Stomach (tissue), 9 donors: ENCODE measurements around the gene CELSR1. TPM values are rescaled to one million over a fixed set of nuclear protein-coding genes. Genes with fewer than 3 reads are reported as not detected.
"Not testable (repeated sequence)": the region's sequence is repeated elsewhere in the genome, so short reads cannot be mapped to it uniquely, and the experiment has no call there.

Experiments used
- DNase-seq, 2 donors: peaks; one replicate each; pipeline versions ENCODE4 v3.0.0 to v3.0.0-alpha.2; 2013 to 2019
- H3K27ac ChIP-seq, 5 donors: fragments of 200-600 bp in 4 of 5; sonication (generic) in 4 of 5; one replicate each; pipeline ENCODE4 v1.5.1; 2013 to 2019; ENCODE audit warnings: mild to moderate bottlenecking in 1 of 5, moderate library complexity in 1 of 5
- H3K27me3 ChIP-seq, 3 donors: fragments of 200-600 bp; sonication (generic); one replicate each; pipeline ENCODE4 v1.5.1; 2017 to 2019; ENCODE audit warnings: mixed run types in 1 of 3
- H3K36me3 ChIP-seq, 4 donors: fragments of 200-600 bp; sonication (generic); 1 replicate in 3 of 4; 2 replicates in 1 of 4; pipeline ENCODE4 v1.5.1; 2016 to 2019
- H3K4me1 ChIP-seq, 4 donors: fragments of 200-600 bp; sonication (generic); one replicate each; pipeline ENCODE4 v1.5.1; 2016 to 2019
- H3K4me3 ChIP-seq, 4 donors: fragments of 200-600 bp; sonication (generic) in 3 of 4; one replicate each; pipeline ENCODE4 v1.5.1; 2016 to 2019; ENCODE audit warnings: mild to moderate bottlenecking in 1 of 4
- H3K9me3 ChIP-seq, 4 donors: fragments of 200-600 bp; sonication (generic); one replicate each; pipeline ENCODE4 v1.5.1; 2016 to 2019
- CTCF ChIP-seq, 7 experiments: fragments of 450-650 bp in 4 of 7; fragments of 200-600 bp in 3 of 7; sonication (generic) in 3 of 7; IDR thresholded peaks; one replicate each; pipeline ENCODE4 v1.5.1; 2016 to 2019; ENCODE audit warnings: antibody characterized with exemption in 7 of 7, control low read depth in 2 of 7, mild to moderate bottlenecking in 1 of 7
- EP300 ChIP-seq: sonication (generic); formaldehyde crosslinking; IDR thresholded peaks from one replicate; pipeline ENCODE4 v1.6.1; 2017; ENCODE audit warnings: antibody characterized with exemption
- POLR2A ChIP-seq, 4 donors: fragments of 450-650 bp; IDR thresholded peaks; one replicate each; pipeline ENCODE4 v1.6.1; 2016; ENCODE audit warnings: antibody characterized with exemption in 4 of 4, control low read depth in 2 of 4, mild to moderate bottlenecking in 1 of 4, moderate library complexity in 1 of 4
- POLR2AphosphoS5 ChIP-seq, 3 donors: sonication (generic); formaldehyde crosslinking; IDR thresholded peaks; one replicate each; pipeline ENCODE4 v1.6.1; 2016; ENCODE audit warnings: antibody characterized with exemption in 3 of 3
- WGBS, 5 donors: extraction: QIAGEN DNeasy Blood & Tissue Kit in 3 of 5; methylation state at CpG; one replicate each; pipeline versions ENCODE4 v1.1.5 to v1.1.7; 2013 to 2018; 5-methylcytosine and 5-hydroxymethylcytosine counted together
- intact Hi-C: fragments of 100-400 bp; cut with DNase I; formaldehyde crosslinking; loops from one replicate; pipeline ENCODE4 v1.15.1; 2023; ENCODE audit warnings: low total_unique reads
- polyA plus RNA-seq, 3 donors: library from polyadenylated mRNA; stranded (reverse); fragments of 200-250 nt; gene quantifications; one replicate each; pipeline ENCODE4 v1.2.3, GENCODE V29; 2013
- total RNA-seq, 5 donors: library from RNA; depleted of rRNA; stranded (reverse); fragments of >200 nt; gene quantifications; one replicate each; pipeline versions ENCODE4 v1.1.0 to v1.2.3, GENCODE V29; 2014 to 2016
- donor health status: healthy with polysubstance abuse.
- donor health status: Bipolar disorder and iron deficiency.
- donor health status: healthy.

Gene CELSR1
- total and polyA plus RNA-seq, 8 donors = 0.29 to 78.2 (median 13.4) TPM

GRCh38 chr22:46406791-46407190 is 130.6 kb downstream of the CELSR1 start:
- Histone ChIP-seq H3K27me3 (no peaks in the 10 kb centered on the region), H3K4me1 (no peaks in the 10 kb centered on the region), H3K27ac (no peak overlapping the region), H3K36me3 (peaks cover 0 to 22% (median 3%) of the 10 kb centered on the region in 4 donors), H3K4me3 (no peak overlapping the region), H3K9me3 (no peaks in the 10 kb centered on the region)
- TF ChIP-seq CTCF (IDR thresholded peaks at IDR 0.05) = no peak
- no peak for TF ChIP-seq EP300
- TF ChIP-seq POLR2AphosphoS5 (IDR thresholded peaks at IDR 0.05) = no peak
- TF ChIP-seq POLR2A (IDR thresholded peaks at IDR 0.05) = no peak
- no peak for DNase-seq
- intact Hi-C loops = no loop called here
- WGBS, 5 donors = 90 to 93% (median 90%) methylated on average over 14 to 15 of the region's 15 CpGs

GRCh38 chr22:46406349-46406748 is 131.1 kb downstream of the CELSR1 start:
- Histone ChIP-seq H3K9me3 (no peaks in the 10 kb centered on the region), H3K27me3 (no peaks in the 10 kb centered on the region), H3K4me3 (no peak overlapping the region), H3K36me3 (peaks cover 0 to 21% (median 3%) of the 10 kb centered on the region in 4 donors), H3K4me1 (no peaks in the 10 kb centered on the region), H3K27ac (no peak overlapping the region)
- intact Hi-C loops = no loop called here
- DNase-seq = no peak
- no peak for TF ChIP-seq EP300
- no peak for TF ChIP-seq CTCF (IDR thresholded peaks at IDR 0.05)
- no peak for TF ChIP-seq POLR2A (IDR thresholded peaks at IDR 0.05)
- TF ChIP-seq POLR2AphosphoS5 (IDR thresholded peaks at IDR 0.05) = no peak
- 87 to 93% (median 92%) methylated on average over 5 to 8 of the region's 8 CpGs for WGBS, 5 donors

- 86 to 95% (median 90%) methylated on average over 4 of the region's 4 CpGs for WGBS, 5 donors
- no peaks in the 10 kb centered on the region for H3K27me3 ChIP-seq
- no peak for TF ChIP-seq POLR2A (IDR thresholded peaks at IDR 0.05)
- no peak for TF ChIP-seq POLR2AphosphoS5 (IDR thresholded peaks at IDR 0.05)
- TF ChIP-seq EP300 = no peak
- no peak for TF ChIP-seq CTCF (IDR thresholded peaks at IDR 0.05)
- no peaks in the 10 kb centered on the region for H3K4me1 ChIP-seq
- H3K4me3 ChIP-seq = no peak overlapping the region
- no peak for DNase-seq
- peaks cover 0 to 18% (median 3%) of the 10 kb centered on the region in 4 donors for H3K36me3 ChIP-seq
- H3K9me3 ChIP-seq = no peaks in the 10 kb centered on the region
- intact Hi-C loops = no loop called here
- H3K27ac ChIP-seq = no peak overlapping the region
Observed at GRCh38 chr22:46405901-46406300, 131.5 kb downstream of the CELSR1 start.

GRCh38 chr22:46403880-46404279 is 133.5 kb downstream of the CELSR1 start:
- H3K27me3 ChIP-seq, H3K27ac ChIP-seq, H3K36me3 ChIP-seq, H3K9me3 ChIP-seq, DNase-seq, intact Hi-C loops, H3K4me1 ChIP-seq, H3K4me3 ChIP-seq: not testable (repeated sequence)
- WGBS, 5 donors = 80 to 89% (median 86%) methylated on average over 7 of the region's 7 CpGs

GRCh38 chr22:46402505-46402904 is 134.9 kb downstream of the CELSR1 start:
- Histone ChIP-seq H3K36me3 (peaks cover 0 to 7% (median 3%) of the 10 kb centered on the region in 4 donors), H3K4me3 (no peak overlapping the region), H3K4me1 (no peaks in the 10 kb centered on the region), H3K9me3 (no peaks in the 10 kb centered on the region), H3K27ac (no peak overlapping the region), H3K27me3 (no peaks in the 10 kb centered on the region)
- no peak for TF ChIP-seq POLR2AphosphoS5 (IDR thresholded peaks at IDR 0.05)
- TF ChIP-seq CTCF (IDR thresholded peaks at IDR 0.05) = no peak
- no peak for TF ChIP-seq POLR2A (IDR thresholded peaks at IDR 0.05)
- no peak for TF ChIP-seq EP300
- intact Hi-C loops = no loop called here
- 69 to 74% (median 70%) methylated on average over 2 of the region's 2 CpGs for WGBS, 5 donors
- DNase-seq = no peak
